ENCODE data around the gene CCDC6.
"Not testable (repeated sequence)": the region's sequence is repeated elsewhere in the genome, so short reads cannot be mapped to it uniquely, and the experiment has no call there.

Gene CCDC6

GRCh38 chr10:59906417-59907202 is at the start of gene CCDC6:
TSS of gene CCDC6 (minus strand) at chr10:59906556. CDS start at chr10:59906424, 132 bp downstream.
- peak; percentile 89 for DNase-seq

GRCh38 chr10:59954296-59954695 is 47.9 kb upstream of the CCDC6 start:
- no peak for DNase-seq

GRCh38 chr10:59953711-59954110 is 47.4 kb upstream of the CCDC6 start:
- DNase-seq: not testable (repeated sequence)

GRCh38 chr10:59950105-59950504 is 43.7 kb upstream of the CCDC6 start:
- DNase-seq: no peak

- no peak for DNase-seq
Observed at GRCh38 chr10:59949608-59950007, 43.3 kb upstream of the CCDC6 start.

GRCh38 chr10:59945991-59946390 is 39.6 kb upstream of the CCDC6 start:
- no peak for DNase-seq

- DNase-seq: no peak
Observed at GRCh38 chr10:59945590-59945989, 39.2 kb upstream of the CCDC6 start.

- DNase-seq: no peak
Observed at GRCh38 chr10:59944339-59944935, 38.1 kb upstream of the CCDC6 start.

- no peak for DNase-seq
Observed at GRCh38 chr10:59942556-59942955, 36.2 kb upstream of the CCDC6 start.

- DNase-seq: no peak
Observed at GRCh38 chr10:59937720-59938119, 31.4 kb upstream of the CCDC6 start.

- no peak for DNase-seq
Observed at GRCh38 chr10:59934701-59935100, 28.3 kb upstream of the CCDC6 start.

GRCh38 chr10:59930788-59931521 is 24.6 kb upstream of the CCDC6 start:
- DNase-seq: not testable (repeated sequence)

GRCh38 chr10:59926086-59926485 is 19.7 kb upstream of the CCDC6 start:
- no peak for DNase-seq

GRCh38 chr10:59922907-59923306 is 16.6 kb upstream of the CCDC6 start:
- no peak for DNase-seq

- DNase-seq: no peak
Observed at GRCh38 chr10:59917922-59918321, 11.6 kb upstream of the CCDC6 start.

- DNase-seq: no peak
Observed at GRCh38 chr10:59913547-59914237, 7.3 kb upstream of the CCDC6 start.

GRCh38 chr10:59910867-59911266 is 4.5 kb upstream of the CCDC6 start:
- no peak for DNase-seq

- no peak for DNase-seq
Observed at GRCh38 chr10:59909815-59910214, 3.5 kb upstream of the CCDC6 start.

- DNase-seq: no peak
Observed at GRCh38 chr10:59908808-59909143, 2.4 kb upstream of the CCDC6 start.

GRCh38 chr10:59907918-59908807 is 1.8 kb upstream of the CCDC6 start:
- no peak for DNase-seq

- DNase-seq: peak; percentile 19
Observed at GRCh38 chr10:59907537-59907917, 1.2 kb upstream of the CCDC6 start.

GRCh38 chr10:59905731-59906416 is 482 bp downstream of the CCDC6 start:
- no peak for DNase-seq

Data from NCI-H774 (cell line).